ENCODE results near the gene COL25A1. TPM values are rescaled to one million over a fixed set of nuclear protein-coding genes. Genes with fewer than 3 reads are reported as not detected.

The COL25A1 gene
- total RNA-seq, 4 donors from 2014 or later = 7.1 to 21.3 (median 12.6) TPM

GRCh38 chr4:108834835-108835384 is 467.5 kb downstream of the COL25A1 start:
- ATAC-seq (ENCODE audit: low FRiP score) = no peak
- TF ChIP-seq CTCF (IDR thresholded peaks at IDR 0.05) = no peak
- DNase-seq (ENCODE audit: low spot score) = no peak

- TF ChIP-seq CTCF (IDR thresholded peaks at IDR 0.05) = no peak
- no peak for DNase-seq (ENCODE audit: low spot score)
- no peak for ATAC-seq (ENCODE audit: low FRiP score)
These were observed 468.2 kb downstream of the COL25A1 start for GRCh38 chr4:108834166-108834834.

- TF ChIP-seq CTCF (IDR thresholded peaks at IDR 0.05) = no peak
- ATAC-seq (ENCODE audit: low FRiP score) (no peak), DNase-seq (ENCODE audit: low spot score) (no peak)
These were observed 469.4 kb downstream of the COL25A1 start for GRCh38 chr4:108833046-108833445.

- TF ChIP-seq CTCF (IDR thresholded peaks at IDR 0.05) = no peak
- no peak for DNase-seq (ENCODE audit: low spot score)
- no peak for ATAC-seq (ENCODE audit: low FRiP score)
These were observed 470.6 kb downstream of the COL25A1 start for GRCh38 chr4:108831886-108832285.

- DNase-seq (ENCODE audit: low spot score) (no peak), ATAC-seq (ENCODE audit: low FRiP score) (no peak)
- TF ChIP-seq CTCF (IDR thresholded peaks at IDR 0.05) = no peak
These were observed 471.2 kb downstream of the COL25A1 start for GRCh38 chr4:108831291-108831690.

- no peak for TF ChIP-seq CTCF (IDR thresholded peaks at IDR 0.05)
- DNase-seq (ENCODE audit: low spot score) (no peak), ATAC-seq (ENCODE audit: low FRiP score) (no peak)
These were observed 471.8 kb downstream of the COL25A1 start for GRCh38 chr4:108830509-108831244.
